Keratinocyte (primary cell): ENCODE measurements around the gene NXNL1.

ENCODE experiments used
- EZH2 ChIP-seq: IDR thresholded peaks from one replicate; pipeline ENCODE4 v1.6.1; 2012; ENCODE audit warnings: inconsistent platforms, mild to moderate bottlenecking, low read length, moderate library complexity
- TF ChIP-seq, protein P1 (sequence below), 3 experiments: IDR thresholded peaks in 1 of 3; conservative IDR thresholded peaks in 1 of 3; optimal IDR thresholded peaks in 1 of 3; 2 replicates in 2 of 3; 3 replicates in 1 of 3; pipeline versions ENCODE3 to v1.5.1; 2011; ENCODE audit warnings: low read length in 3 of 3, mild to moderate bottlenecking in 3 of 3, moderate library complexity in 2 of 3, control low read depth in 1 of 3, inconsistent platforms in 1 of 3; ENCODE audit not compliant: insufficient read depth in 2 of 3; ENCODE audit errors: extremely low read depth in 1 of 3

GRCh38 chr19:17419154-17419620, 41.5 kb downstream of the NXNL1 start:
- TF ChIP-seq, protein P1, sequence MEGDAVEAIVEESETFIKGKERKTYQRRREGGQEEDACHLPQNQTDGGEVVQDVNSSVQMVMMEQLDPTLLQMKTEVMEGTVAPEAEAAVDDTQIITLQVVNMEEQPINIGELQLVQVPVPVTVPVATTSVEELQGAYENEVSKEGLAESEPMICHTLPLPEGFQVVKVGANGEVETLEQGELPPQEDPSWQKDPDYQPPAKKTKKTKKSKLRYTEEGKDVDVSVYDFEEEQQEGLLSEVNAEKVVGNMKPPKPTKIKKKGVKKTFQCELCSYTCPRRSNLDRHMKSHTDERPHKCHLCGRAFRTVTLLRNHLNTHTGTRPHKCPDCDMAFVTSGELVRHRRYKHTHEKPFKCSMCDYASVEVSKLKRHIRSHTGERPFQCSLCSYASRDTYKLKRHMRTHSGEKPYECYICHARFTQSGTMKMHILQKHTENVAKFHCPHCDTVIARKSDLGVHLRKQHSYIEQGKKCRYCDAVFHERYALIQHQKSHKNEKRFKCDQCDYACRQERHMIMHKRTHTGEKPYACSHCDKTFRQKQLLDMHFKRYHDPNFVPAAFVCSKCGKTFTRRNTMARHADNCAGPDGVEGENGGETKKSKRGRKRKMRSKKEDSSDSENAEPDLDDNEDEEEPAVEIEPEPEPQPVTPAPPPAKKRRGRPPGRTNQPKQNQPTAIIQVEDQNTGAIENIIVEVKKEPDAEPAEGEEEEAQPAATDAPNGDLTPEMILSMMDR (optimal IDR thresholded peaks at IDR 0.05 in 1 of 3, IDR thresholded peaks at IDR 0.05 in 1 of 3, conservative IDR thresholded peaks at IDR 0.05 in 1 of 3; ENCODE audit: extremely low read depth in 1 of 3, insufficient read depth in 2 of 3, low read length in 3 of 3), result no peak
- TF ChIP-seq EZH2, result no peak
